Measurements from ENCODE around the gene RFC1. TPM values are rescaled to one million over a fixed set of nuclear protein-coding genes. Genes with fewer than 3 reads are reported as not detected.

Gene RFC1
- total and polyA plus RNA-seq, 9 of the 15 experiments (the other 6 are each of a cell fraction or from before 2014, with no cell fraction given): 16.8 to 85.6 (median 45.2) TPM

DNA sequence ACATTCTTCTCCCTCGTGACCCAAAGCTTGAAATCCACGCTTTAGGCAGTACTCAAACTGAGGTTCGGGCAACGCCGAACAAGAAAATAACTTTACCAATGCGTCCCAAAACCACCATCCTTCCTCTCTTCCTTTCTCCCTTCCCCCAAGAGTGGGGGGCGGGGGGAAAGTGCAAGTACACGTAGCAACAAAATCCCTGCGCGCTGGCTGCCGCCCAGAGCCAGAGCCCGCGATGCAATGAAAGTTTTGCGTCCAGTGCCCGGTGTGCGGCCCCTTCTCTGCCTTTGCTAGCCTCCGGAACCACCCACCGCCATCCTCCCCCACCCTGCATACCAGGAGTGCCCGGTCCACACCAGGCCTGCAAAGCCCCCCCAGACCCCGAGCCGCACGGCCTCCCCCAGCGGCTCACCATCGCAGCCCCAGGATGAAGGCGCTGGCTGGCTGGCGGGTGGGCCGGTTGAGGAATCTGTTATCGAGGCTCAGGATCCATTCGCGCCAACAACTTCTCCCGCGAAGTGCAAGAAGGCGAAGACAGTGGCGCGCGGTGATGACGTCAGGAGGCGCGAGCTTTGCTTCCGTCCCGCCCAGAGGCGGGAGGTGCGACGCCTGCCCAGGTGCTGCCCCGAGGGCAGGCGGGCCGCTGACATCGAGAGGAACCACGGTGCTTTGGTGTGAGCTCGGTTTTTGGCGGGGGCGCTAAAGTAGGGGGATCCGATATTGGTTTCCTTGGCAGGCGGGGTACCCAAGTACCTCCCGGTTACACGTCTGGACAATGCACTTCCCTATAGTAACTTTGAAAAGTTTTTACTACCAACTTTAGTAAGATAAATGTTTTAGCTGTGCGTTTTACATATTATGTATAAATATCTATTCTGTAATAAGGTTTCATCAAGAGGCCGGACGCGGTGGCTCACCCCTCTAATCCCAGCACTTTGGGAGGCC is at the start of gene RFC1 (continued):
- TF ChIP-seq PTBP1 (IDR thresholded peaks at IDR 0.05; ENCODE audit: low read depth, low read length): no peak
- TF ChIP-seq, protein P1, sequence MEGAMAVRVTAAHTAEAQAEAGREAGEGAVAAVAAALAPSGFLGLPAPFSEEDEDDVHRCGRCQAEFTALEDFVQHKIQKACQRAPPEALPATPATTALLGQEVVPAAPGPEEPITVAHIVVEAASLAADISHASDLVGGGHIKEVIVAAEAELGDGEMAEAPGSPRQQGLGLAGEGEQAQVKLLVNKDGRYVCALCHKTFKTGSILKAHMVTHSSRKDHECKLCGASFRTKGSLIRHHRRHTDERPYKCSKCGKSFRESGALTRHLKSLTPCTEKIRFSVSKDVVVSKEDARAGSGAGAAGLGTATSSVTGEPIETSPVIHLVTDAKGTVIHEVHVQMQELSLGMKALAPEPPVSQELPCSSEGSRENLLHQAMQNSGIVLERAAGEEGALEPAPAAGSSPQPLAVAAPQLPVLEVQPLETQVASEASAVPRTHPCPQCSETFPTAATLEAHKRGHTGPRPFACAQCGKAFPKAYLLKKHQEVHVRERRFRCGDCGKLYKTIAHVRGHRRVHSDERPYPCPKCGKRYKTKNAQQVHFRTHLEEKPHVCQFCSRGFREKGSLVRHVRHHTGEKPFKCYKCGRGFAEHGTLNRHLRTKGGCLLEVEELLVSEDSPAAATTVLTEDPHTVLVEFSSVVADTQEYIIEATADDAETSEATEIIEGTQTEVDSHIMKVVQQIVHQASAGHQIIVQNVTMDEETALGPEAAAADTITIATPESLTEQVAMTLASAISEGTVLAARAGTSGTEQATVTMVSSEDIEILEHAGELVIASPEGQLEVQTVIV (CRISPR knock-in tag; IDR thresholded peaks at IDR 0.05; ENCODE audit: borderline replicate concordance): no peak
- TF ChIP-seq ZNF274 (IDR thresholded peaks at IDR 0.05; ENCODE audit: borderline replicate concordance, low read depth, low read length): no peak
- TF ChIP-seq, protein P2, sequence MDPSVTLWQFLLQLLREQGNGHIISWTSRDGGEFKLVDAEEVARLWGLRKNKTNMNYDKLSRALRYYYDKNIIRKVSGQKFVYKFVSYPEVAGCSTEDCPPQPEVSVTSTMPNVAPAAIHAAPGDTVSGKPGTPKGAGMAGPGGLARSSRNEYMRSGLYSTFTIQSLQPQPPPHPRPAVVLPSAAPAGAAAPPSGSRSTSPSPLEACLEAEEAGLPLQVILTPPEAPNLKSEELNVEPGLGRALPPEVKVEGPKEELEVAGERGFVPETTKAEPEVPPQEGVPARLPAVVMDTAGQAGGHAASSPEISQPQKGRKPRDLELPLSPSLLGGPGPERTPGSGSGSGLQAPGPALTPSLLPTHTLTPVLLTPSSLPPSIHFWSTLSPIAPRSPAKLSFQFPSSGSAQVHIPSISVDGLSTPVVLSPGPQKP (CRISPR knock-in tag; IDR thresholded peaks at IDR 0.05): no peak
- TF ChIP-seq, protein P3, sequence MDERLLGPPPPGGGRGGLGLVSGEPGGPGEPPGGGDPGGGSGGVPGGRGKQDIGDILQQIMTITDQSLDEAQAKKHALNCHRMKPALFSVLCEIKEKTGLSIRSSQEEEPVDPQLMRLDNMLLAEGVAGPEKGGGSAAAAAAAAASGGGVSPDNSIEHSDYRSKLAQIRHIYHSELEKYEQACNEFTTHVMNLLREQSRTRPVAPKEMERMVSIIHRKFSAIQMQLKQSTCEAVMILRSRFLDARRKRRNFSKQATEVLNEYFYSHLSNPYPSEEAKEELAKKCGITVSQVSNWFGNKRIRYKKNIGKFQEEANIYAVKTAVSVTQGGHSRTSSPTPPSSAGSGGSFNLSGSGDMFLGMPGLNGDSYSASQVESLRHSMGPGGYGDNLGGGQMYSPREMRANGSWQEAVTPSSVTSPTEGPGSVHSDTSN (CRISPR knock-in tag; IDR thresholded peaks at IDR 0.05; ENCODE audit: low read depth): no peak
- TF ChIP-seq, protein P3 (tag; conservative IDR thresholded peaks at IDR 0.05; ENCODE audit: low read depth): no peak
- TF ChIP-seq, protein P4, sequence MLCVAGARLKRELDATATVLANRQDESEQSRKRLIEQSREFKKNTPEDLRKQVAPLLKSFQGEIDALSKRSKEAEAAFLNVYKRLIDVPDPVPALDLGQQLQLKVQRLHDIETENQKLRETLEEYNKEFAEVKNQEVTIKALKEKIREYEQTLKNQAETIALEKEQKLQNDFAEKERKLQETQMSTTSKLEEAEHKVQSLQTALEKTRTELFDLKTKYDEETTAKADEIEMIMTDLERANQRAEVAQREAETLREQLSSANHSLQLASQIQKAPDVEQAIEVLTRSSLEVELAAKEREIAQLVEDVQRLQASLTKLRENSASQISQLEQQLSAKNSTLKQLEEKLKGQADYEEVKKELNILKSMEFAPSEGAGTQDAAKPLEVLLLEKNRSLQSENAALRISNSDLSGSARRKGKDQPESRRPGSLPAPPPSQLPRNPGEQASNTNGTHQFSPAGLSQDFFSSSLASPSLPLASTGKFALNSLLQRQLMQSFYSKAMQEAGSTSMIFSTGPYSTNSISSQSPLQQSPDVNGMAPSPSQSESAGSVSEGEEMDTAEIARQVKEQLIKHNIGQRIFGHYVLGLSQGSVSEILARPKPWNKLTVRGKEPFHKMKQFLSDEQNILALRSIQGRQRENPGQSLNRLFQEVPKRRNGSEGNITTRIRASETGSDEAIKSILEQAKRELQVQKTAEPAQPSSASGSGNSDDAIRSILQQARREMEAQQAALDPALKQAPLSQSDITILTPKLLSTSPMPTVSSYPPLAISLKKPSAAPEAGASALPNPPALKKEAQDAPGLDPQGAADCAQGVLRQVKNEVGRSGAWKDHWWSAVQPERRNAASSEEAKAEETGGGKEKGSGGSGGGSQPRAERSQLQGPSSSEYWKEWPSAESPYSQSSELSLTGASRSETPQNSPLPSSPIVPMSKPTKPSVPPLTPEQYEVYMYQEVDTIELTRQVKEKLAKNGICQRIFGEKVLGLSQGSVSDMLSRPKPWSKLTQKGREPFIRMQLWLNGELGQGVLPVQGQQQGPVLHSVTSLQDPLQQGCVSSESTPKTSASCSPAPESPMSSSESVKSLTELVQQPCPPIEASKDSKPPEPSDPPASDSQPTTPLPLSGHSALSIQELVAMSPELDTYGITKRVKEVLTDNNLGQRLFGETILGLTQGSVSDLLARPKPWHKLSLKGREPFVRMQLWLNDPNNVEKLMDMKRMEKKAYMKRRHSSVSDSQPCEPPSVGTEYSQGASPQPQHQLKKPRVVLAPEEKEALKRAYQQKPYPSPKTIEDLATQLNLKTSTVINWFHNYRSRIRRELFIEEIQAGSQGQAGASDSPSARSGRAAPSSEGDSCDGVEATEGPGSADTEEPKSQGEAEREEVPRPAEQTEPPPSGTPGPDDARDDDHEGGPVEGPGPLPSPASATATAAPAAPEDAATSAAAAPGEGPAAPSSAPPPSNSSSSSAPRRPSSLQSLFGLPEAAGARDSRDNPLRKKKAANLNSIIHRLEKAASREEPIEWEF (CRISPR knock-in tag; IDR thresholded peaks at IDR 0.05): no peak
- peak; percentile 77 to 88 for TF ChIP-seq TRIM24 (IDR thresholded peaks at IDR 0.05)
- no peak for TF ChIP-seq ZNF551 (CRISPR knock-in tag; IDR thresholded peaks at IDR 0.05)
- no peak for TF ChIP-seq TCF7L2 (IDR thresholded peaks at IDR 0.05; ENCODE audit: low read depth, low read length)
- peak; percentile 94 for TF ChIP-seq EP400 (IDR thresholded peaks at IDR 0.05)
- no peak for TF ChIP-seq ZNF184 (CRISPR knock-in tag; IDR thresholded peaks at IDR 0.05)
- no peak for TF ChIP-seq ZNF780A (CRISPR knock-in tag; IDR thresholded peaks at IDR 0.05)
- TF ChIP-seq ZBTB7A (IDR thresholded peaks at IDR 0.05; ENCODE audit: borderline replicate concordance, control insufficient read depth, low read depth, low read length): peak; percentile 81
- TF ChIP-seq CREB1 (IDR thresholded peaks at IDR 0.05): peak; percentile 95
- peak; percentile 99 for TF ChIP-seq CREB1 (CRISPR knock-in tag; IDR thresholded peaks at IDR 0.05)
